HUDEP-2 (cell line): ENCODE results near the gene ANKRD37.
A peak's percentile ranks its signal among the peaks of the same experiment; 100 is the strongest.
"Not testable (repeated sequence)": the region's sequence is repeated elsewhere in the genome, so short reads cannot be mapped to it uniquely, and the experiment has no call there.

ENCODE experiments used
- DNase-seq, 76 experiments: peaks; one replicate each; lab custom pipeline; 2025; ENCODE audit not compliant: unreplicated experiment in 76 of 76; lab: John Stamatoyannopoulos, UW

ANKRD37 gene, protein sequence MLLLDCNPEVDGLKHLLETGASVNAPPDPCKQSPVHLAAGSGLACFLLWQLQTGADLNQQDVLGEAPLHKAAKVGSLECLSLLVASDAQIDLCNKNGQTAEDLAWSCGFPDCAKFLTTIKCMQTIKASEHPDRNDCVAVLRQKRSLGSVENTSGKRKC

DNA sequence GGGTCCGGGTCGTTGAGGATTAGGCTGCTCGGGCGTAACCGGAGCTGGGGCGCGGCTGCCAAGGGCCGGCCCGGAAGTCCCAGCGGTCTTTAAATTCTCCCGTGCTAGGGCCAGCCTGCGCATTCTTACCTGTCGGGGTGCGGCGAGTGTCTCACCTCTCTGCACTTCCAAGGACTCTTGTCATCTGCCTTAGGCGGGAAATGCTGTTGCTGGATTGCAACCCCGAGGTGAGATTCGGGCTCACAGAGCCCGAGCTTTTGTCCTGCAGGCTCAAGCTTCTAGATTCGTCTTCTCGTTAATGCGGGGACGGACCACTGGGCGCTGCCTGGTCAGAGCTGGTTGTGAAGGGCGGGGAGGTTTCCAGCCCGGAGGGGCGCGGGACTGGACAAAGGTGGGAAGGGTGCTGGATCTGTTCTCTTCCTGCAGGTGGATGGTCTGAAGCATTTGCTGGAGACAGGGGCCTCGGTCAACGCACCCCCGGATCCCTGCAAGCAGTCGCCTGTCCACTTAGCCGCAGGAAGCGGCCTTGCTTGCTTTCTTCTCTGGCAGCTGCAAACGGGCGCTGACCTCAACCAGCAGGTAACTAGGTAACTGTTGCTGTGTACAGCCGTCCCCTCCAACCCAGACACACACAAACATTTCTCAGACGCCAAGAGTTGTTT lies at the start of gene ANKRD37:
TSS of gene ANKRD37 (plus strand) at position 118 of the 662 bp plus-strand sequence. CDS start at position 201, 83 bp downstream.
- peak in 1 of 76 experiments; percentile 50 for DNase-seq

DNA sequence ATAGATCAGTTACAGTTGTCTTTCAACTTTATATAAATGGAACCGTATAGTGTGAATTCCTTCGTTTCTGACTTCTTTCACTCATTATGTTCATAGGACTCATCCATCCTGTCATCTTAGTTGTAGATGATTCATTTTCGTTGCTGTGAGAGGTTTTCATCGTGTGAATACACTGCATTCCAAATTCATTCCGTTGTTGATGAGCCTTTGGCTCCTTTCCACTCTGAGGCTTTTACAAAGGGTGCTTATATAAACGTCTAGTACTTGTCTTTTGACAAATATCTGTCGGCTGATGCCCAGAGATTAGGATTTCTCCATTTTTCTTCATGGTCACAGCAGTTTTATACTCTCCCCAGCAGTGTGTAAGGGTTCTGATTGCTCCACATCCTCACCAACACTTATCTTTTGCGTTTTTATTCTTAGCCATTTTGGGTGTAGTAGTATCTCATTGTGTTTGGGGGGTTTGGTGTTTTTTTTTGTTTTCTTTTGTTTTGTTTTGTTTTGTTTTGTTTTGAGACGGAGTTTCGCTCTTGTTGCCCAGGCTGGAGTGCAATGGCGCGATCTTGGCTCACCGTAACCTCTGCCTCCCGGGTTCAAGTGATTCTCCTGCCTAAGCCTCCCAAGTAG lies 49.6 kb upstream of the ANKRD37 start:
- no peak for DNase-seq

DNA sequence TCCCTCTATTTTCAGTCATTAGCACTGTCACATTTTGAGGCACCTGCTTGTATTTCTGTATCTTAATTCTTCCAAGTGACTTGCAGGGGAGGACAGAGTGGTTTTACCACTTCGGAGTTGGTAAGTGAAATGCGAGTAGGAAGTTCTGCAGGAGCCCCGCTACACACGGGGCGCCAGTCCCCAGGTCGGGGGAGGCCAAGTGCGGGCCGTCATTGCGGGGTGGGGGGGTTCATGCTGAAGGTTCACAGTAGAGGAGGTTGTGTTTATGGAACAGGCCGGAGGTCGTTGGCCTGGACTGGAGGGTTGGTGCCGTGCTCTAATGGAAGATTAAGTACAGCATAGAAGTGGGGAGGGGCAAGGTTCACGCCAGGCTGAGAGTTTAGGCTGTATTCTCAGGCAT lies 45.0 kb upstream of the ANKRD37 start:
- DNase-seq = no peak

DNA sequence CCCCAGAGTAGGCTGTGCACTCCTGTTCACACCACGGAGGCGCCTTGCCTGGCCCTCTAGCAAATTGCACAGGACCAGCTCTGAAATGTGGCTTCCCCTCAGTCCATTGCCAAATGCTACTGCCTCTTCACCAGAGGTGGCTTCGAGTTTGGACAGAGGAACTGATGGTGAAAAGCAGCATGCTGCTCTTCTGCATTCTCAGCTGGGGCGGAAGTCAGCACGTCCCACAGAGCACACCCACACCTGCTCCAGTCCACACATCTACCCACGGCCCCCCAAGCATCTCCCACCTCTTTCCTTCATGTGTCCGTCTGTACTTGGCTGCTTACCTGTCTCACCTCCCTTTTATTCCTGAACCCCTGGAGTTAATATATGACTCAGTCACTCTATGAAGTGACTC lies 44.4 kb upstream of the ANKRD37 start:
- DNase-seq = no peak

DNA sequence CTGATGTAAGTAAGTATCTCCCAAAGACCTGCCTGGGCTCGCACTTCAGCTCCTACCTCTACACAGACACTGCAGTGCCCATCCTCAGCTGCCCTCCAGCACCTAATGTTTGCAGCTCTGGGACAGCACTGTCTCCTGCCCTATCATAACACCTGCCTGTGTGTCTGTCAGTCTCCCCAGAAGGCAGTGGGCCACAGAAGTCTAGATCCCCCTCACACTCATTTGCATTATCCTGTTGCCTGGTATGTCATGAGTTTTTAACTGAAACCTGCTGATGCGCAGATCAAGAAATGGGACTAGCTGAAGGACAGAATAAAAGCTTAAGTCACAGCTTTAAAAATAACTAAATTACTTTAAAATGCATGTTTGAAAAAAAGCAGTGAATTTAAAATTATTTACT lies 43.9 kb upstream of the ANKRD37 start:
- no peak for DNase-seq

DNA sequence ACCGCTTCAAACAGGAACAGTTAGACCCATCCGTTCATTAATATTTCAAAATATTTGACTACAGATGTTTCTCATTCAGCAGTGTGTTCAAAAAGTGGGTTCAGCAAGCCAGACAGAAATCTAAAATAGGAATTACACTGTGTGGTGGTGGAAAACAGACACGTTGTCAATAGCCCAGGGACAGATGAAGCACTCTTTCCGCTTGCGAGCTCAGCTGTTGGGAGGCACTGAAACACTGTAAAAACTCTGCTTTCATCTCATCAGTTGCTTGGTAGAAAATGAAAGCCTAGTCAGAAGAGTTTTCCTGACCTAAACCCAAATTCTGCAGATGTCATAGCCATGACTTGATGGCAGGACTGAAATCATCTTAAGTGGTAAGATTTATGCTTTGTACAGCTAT lies 39.4 kb upstream of the ANKRD37 start:
- peak in 5 of 76 experiments; percentile 4 to 35 (median 14) for DNase-seq

DNA sequence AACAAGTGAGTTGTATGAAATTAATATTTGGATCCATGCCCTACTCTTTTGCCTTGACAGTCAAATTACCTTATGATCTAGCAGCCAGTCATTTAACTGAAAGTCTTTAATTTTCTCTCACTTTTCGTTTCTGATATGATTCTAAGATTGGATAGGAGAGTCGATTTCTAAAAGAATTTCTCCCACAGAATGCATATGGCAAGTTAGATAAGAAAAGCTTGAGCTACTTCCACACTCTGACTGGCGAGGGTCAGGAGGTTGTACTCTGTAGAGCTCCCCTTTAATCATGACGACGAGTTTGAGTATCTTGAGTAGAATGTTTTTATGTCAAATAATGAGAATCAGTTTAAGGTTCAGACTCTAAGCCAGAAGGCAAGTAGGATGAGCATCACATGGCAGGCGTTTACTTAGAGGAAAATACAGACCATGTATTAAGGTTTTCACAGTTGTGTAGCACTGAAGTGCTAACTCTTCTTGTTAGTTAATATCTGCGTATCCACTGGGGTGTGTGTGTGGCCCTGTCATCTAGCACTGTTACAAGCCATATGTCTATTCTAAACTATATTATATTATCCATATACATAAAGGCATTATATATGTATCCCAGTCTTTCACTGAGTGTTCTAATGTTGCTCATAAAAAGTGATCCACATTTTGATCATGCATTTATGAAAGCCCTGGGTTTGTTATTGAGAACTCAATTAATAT lies 38.8 kb upstream of the ANKRD37 start:
- peak in 48 of 76 experiments; percentile 1 to 65 (median 23) for DNase-seq

DNA sequence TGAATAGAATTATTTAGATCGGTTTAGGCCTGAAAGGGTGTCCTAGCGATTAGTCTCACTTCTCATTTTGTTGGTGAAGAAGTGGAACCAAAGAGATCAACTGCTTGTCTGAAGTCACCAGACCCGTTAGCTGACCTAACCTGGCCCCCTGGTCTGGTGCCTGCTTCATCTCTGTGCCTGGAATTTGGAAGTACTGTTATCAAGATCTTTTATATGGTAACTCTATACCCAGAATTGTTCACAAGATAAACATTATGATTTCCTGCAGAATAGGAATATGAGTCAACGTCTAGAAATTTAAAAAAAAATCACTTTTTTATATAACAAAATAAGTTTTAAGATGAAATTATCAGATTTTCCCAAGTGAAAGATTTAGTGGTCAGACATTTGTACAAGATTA lies 38.1 kb upstream of the ANKRD37 start:
- DNase-seq = peak in 5 of 76 experiments; percentile 1 to 23 (median 3)

DNA sequence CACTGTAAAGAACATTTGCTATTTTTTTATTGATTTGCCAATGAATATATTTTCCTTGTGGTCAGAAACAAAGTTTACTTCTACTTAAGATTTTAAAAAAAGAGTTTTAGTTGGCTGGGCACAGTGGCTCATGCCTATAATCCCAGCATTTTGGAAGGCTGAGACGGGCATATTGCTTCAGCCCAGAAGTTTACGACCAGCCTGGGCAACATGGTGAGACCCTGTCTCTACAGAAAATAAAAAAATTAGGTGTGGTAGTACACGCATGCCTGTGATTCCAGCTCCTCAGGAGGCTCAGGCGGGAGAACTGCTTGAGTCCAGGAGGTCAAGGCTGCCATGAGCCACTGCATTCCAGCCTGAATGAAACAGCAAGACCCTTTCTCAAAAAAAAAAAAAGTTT lies 37.7 kb upstream of the ANKRD37 start:
- DNase-seq = no peak

DNA sequence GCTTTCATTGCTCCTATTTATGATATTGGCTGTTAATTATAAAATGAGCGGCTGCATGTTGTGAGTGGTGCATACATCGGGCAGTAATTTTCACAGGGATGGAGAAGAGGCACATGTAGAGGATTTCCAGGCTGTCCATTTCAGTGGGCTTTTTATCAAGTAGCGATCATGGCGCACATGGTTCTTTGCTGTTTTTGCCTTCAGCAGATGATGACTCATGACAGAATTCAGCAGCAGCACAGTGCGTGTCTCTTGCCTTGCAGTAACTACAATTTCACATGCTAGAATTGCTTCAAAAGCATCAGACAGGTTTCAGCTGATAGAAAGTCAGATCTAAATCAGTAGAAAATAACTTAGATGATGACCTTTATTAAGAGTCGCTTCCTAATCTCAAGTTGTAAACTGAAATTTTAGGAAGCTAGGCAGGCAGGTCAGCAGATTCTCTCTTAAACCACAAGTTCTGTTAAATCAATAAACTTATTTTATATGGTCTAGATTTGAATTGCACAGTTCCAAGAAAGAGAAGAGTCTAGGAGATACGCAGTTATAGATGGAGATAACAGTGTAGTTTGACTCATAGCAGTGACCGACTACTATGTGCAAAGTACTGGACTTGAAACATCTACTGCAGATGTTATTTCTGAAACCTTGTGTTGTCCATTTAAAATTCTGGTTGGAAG lies 36.7 kb upstream of the ANKRD37 start:
- DNase-seq = peak in 19 of 76 experiments; percentile 1 to 34 (median 6)

DNA sequence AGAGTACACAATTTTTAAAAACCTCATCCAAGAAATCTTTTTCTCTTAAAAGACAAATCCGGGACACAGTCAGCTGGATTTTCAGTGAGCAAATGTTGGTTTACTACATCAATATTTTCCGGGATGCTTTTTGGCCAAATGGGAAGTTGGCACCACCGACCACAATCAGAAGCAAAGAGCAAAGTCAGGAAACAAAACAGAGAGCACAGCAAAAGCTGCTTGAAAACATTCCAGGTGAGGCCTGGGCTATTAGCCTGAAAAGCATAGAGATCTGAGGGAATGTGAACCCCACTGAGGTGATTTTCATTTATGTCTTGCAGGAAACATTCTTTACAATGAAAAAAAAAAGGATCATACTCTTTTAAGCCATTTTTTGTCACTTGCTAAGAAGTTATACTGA lies 34.8 kb upstream of the ANKRD37 start:
- DNase-seq = no peak

DNA sequence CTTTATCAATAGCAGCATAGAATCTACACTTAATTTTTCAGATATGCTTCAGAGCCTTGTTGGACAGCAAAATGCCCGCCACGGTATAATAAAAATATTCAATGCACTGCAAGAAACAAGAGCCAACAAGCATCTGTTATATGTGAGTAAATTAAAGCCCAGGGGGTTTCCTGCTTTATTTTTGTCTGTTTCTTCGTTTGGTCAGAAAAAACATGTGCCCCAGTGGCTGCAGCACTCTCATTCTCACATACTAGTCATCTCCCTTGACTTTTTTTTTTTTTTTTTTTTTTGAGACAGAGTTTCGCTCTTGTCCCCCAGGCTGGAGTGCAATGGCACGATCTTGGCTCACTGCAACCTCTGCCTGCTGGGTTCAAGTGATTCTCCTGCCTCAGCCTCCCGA lies 34.1 kb upstream of the ANKRD37 start:
- not testable (repeated sequence) for DNase-seq

DNA sequence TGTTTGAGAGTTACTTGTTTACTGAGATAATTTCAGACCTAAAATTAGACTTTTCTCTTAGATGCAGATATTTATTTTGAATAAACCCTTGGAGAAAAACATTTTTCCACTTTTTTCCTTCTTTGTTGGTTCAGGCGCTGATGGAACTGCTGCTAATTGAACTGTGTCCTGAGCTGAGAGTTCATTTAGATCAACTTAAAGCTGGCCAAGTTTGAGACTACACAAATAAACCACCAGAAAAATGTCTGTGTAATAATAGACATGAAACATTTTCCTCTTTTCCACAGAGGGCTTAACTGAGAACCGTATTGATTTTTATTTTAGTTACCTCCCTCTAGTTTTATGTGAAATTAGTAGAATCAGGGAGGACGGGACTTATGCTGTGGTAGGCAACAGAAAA lies 33.4 kb upstream of the ANKRD37 start:
- no peak for DNase-seq

DNA sequence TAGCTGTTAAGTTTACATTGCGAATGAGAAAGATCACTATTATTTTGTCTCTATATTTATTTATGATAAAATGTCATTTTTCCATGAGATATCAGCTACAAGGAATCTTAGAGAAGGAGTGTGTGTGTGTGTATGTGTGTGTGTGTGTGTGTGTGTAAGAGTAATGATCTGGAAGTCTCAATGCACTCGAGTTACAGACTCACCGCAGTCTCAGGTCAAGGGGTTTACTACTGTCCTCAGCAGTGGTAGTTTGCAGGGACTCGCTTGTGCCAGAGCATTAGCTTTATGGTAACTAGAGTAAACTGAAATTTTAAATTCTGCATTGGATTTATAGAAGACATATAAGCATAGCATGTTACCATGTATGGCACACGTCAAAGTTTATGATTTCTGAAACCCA lies 31.8 kb upstream of the ANKRD37 start:
- no peak for DNase-seq

DNA sequence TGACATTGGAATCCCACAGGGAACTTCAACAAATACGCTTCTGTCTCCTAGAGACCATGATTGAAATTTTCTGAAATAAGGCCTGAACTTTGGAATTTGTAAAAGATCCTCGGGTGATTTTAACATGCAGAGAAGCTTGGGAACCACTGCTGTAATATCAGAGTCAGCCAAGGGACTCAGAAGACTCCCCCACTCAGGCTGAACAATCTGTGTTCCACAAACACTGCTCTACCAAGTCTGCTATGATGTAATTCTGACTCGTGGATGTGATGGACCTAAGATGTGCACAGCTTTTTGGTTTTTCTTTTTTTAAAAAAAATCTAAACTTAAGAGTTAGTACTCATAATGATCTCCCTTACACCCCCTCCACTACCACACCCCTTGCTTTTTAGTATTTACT lies 26.9 kb upstream of the ANKRD37 start:
- DNase-seq = no peak

DNA sequence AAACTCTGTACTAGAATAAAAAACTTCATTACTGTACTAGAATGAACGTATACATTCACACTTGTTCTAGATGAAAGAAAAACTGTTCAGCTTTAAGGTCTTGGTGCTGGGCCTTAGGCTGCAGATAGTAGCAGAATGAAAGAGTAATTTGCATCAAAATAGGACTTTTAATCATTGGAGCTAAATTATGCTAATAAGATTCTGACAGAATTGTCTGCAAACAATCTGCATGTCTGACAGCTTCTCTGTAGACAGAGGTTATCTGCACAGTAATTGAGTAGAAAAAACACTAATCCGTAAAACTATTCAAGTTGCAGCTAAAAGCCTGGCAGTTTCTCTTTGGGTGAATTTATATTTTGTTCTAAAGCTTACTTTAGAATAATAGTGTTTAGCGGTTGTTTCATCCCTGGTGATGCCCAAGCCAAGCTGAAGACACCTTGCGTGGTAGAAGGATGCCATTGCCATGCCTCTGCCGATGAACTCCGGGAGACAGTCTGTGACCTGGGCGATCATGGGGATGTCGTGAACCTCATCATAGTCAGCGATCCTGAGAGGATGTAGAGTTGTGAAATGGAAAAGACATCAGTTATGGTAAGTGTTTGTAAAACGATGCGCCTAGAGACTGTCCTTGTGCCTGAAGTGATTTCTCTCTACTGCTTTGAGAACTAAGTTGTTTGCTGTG lies 26.2 kb upstream of the ANKRD37 start:
- no peak for DNase-seq

DNA sequence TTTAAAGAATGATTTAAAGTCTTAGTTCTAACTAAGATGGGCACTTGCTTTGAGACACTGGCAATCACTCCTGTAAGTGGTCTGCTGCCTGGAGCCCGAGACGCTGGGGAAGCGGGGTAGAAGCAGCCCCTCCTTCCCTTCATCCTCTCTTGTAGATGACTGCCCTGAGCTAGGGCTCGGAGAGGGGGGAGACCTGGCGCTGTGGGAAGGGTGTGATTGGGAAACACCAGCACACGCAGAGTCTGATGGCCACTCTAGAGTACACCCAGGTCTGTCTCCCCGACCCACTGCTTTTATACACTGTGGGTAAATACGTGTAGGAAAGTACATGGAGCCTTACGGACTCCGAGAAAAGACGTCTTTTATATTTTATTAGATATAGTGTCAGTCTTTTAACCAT lies 24.9 kb upstream of the ANKRD37 start:
- DNase-seq = no peak

DNA sequence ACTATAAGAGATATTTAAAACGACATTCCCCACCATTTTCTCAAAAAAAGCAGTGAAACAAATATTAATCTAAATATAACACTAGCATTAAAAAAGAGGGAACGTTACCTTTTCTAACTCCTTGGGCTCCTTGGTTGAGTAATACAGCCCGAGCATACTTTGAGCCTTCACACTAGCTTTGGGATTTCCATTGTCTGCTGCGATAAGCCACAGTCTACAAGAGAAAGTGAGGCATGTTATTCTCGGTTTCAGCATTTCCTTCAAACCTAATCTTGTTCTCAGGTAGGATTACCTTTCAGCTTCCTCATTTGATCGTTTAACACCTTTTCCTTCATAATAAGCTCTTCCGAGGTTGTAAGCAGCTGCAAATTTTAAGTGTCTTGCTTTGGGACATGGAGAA lies 22.6 kb upstream of the ANKRD37 start:
- DNase-seq = no peak

DNA sequence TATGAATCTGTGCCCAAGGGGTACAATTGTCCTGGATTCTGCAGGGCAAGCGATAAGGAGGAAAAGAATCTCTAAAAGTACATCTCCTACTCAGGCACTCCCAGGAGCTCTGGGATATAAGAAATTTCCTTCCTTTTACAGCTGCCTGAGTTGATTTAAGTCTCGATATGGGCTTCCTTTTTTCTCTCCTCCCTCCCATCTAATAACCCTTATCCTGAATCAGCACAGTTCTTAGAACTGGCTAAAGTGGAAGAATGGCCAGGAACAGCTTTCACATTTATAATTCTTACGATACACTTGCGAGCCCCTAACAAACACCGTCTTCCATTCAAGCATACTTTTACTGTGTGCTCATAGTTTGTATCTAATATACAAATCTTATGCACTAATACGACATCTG lies 22.1 kb upstream of the ANKRD37 start:
- DNase-seq = no peak

DNA sequence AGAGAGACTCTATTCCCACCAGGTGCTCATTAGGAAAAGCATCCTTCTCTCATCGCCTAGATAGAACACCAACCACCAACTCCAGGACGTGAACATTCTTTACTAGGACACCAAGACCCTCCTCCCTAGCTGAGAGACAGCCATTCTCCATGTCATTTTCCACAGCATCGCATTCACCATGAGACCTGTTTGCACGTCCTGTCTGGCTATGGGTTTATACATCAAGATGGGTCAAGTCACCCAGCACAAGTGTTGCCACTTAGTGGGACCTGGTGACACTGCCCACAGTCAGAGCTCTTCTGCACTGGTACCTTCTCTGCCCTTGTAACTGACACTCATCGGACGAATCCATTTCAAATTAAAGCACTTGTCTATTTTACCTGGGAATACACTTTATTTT lies 18.4 kb upstream of the ANKRD37 start:
- no peak for DNase-seq
